ENCODE data around the gene COL28A1. TPM values are rescaled to one million over a fixed set of nuclear protein-coding genes. Genes with fewer than 3 reads are reported as not detected.

Gene COL28A1
- total RNA-seq, 1 experiment from 2014 or later: 1.3 TPM

DNA sequence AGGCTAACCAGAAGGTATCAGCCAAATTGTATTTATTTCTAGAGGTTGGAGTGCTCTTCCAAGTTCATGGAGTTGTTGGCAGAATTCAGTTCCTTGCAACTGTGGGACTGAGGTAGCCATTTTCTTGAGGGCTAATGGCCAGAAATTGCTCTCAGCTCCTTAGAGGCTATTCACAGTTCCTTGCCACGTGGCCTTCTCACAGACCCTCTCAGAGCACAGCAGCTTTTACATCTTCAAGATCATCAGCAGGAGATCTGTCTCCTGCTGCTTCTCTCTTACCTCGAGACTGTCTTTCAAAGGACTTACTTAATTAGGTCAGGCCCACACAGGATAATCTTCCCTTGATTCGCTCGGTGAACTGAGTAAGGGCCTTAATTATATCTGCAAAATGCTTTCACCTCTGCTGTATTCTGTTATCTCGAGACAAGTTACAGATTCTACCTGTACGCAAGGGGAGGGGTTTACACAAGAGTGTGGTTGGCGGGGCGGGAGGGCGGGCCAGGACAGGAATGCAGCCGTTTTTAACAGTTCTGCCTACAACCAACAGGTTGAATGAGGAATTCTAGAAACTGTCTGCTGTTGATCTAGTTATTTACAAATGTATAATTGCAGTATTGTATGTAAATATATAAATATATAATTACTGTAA lies 46.0 kb upstream of the COL28A1 start:
- Mint-ChIP-seq H3K9me3 (ENCODE audit: low read depth, unreplicated experiment) (no peaks in the 10 kb centered on the region), H3K27me3 (ENCODE audit: unreplicated experiment) (no peaks in the 10 kb centered on the region), H3K36me3 (ENCODE audit: insufficient read depth, unreplicated experiment) (no peaks in the 10 kb centered on the region), H3K4me3 (ENCODE audit: low read depth, unreplicated experiment) (no peak overlapping the region), H3K27ac (ENCODE audit: unreplicated experiment) (no peak overlapping the region), H3K4me1 (ENCODE audit: low read depth, unreplicated experiment) (no peaks in the 10 kb centered on the region)
- BruUV-seq (replicated peaks): no TSS peak
- intact Hi-C loops (cut with micrococcal nuclease; ENCODE audit: unreplicated experiment): no loop called here
- DNase-seq: no peak
- no peak for TF ChIP-seq CTCF (IDR thresholded peaks at IDR 0.05; ENCODE audit: unreplicated experiment)
- CTCF ChIA-PET: no interaction called here

- no peak overlapping the region for H3K27ac Mint-ChIP-seq (ENCODE audit: unreplicated experiment)
- H3K9me3 Mint-ChIP-seq (ENCODE audit: low read depth, unreplicated experiment): no peaks in the 10 kb centered on the region
- DNase-seq: no peak
- no peak overlapping the region for H3K4me3 Mint-ChIP-seq (ENCODE audit: low read depth, unreplicated experiment)
- no TSS peak for BruUV-seq (replicated peaks)
- CTCF ChIA-PET: no interaction called here
- intact Hi-C loops (cut with micrococcal nuclease; ENCODE audit: unreplicated experiment): no loop called here
- no peak for TF ChIP-seq CTCF (IDR thresholded peaks at IDR 0.05; ENCODE audit: unreplicated experiment)
- H3K36me3 Mint-ChIP-seq (ENCODE audit: insufficient read depth, unreplicated experiment): no peaks in the 10 kb centered on the region
- H3K27me3 Mint-ChIP-seq (ENCODE audit: unreplicated experiment): no peaks in the 10 kb centered on the region
- no peaks in the 10 kb centered on the region for H3K4me1 Mint-ChIP-seq (ENCODE audit: low read depth, unreplicated experiment)
Observed at GRCh38 chr7:7579638-7580037, 44.0 kb upstream of the COL28A1 start.

DNA sequence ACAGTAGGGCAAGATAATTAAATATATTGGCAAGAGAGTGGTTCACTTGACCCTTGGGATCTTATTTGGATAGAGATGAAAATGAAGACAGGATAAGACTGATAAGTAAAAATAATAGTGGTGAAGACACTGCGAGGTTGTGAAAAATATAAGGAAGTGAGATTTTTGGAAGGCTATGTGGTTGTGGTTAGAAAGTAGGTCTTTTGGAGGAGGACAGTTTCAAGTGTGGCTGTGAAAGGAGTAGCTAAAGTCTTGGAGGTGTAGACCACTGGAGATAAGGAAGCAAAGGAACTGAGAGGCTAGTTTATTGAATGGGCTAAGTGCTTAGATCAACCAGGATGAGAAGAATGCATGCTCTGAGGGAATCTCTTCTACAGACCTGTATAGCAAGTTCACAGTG lies 42.2 kb upstream of the COL28A1 start:
- no peaks in the 10 kb centered on the region for H3K4me1 Mint-ChIP-seq (ENCODE audit: low read depth, unreplicated experiment)
- no peak overlapping the region for H3K27ac Mint-ChIP-seq (ENCODE audit: unreplicated experiment)
- DNase-seq: no peak
- no TSS peak for BruUV-seq (replicated peaks)
- H3K4me3 Mint-ChIP-seq (ENCODE audit: low read depth, unreplicated experiment): no peak overlapping the region
- no peaks in the 10 kb centered on the region for H3K27me3 Mint-ChIP-seq (ENCODE audit: unreplicated experiment)
- intact Hi-C loops (cut with micrococcal nuclease; ENCODE audit: unreplicated experiment): no loop called here
- H3K36me3 Mint-ChIP-seq (ENCODE audit: insufficient read depth, unreplicated experiment): no peaks in the 10 kb centered on the region
- CTCF ChIA-PET: no interaction called here
- no peak for TF ChIP-seq CTCF (IDR thresholded peaks at IDR 0.05; ENCODE audit: unreplicated experiment)
- H3K9me3 Mint-ChIP-seq (ENCODE audit: low read depth, unreplicated experiment): no peaks in the 10 kb centered on the region

- H3K4me1 Mint-ChIP-seq (ENCODE audit: low read depth, unreplicated experiment): no peaks in the 10 kb centered on the region
- no TSS peak for BruUV-seq (replicated peaks)
- DNase-seq: no peak
- no peak overlapping the region for H3K4me3 Mint-ChIP-seq (ENCODE audit: low read depth, unreplicated experiment)
- CTCF ChIA-PET: no interaction called here
- H3K27me3 Mint-ChIP-seq (ENCODE audit: unreplicated experiment): no peaks in the 10 kb centered on the region
- H3K36me3 Mint-ChIP-seq (ENCODE audit: insufficient read depth, unreplicated experiment): no peaks in the 10 kb centered on the region
- intact Hi-C loops (cut with micrococcal nuclease; ENCODE audit: unreplicated experiment): no loop called here
- TF ChIP-seq CTCF (IDR thresholded peaks at IDR 0.05; ENCODE audit: unreplicated experiment): no peak
- no peaks in the 10 kb centered on the region for H3K9me3 Mint-ChIP-seq (ENCODE audit: low read depth, unreplicated experiment)
- no peak overlapping the region for H3K27ac Mint-ChIP-seq (ENCODE audit: unreplicated experiment)
Observed at GRCh38 chr7:7576344-7576743, 40.7 kb upstream of the COL28A1 start.
